Activated naive CD8-positive, alpha-beta T cell treated with anti-CD3 and anti-CD28 coated beads, Interleukin-2, amount 50 U/mL, for 24 hours (primary cell): ENCODE data around the gene TAF11.
"Not testable (repeated sequence)": the region's sequence is repeated elsewhere in the genome, so short reads cannot be mapped to it uniquely, and the experiment has no call there.

ENCODE experiments used
- ATAC-seq: fragments of 150-1000 bp; cut with Tn5 transposase; one replicate; pipeline ENCODE4 v1.10.0; 2021
- DNase-seq: peaks from one replicate; pipeline ENCODE4 v3.0.0; 2021
- H3K27ac Mint-ChIP-seq: one replicate; pipeline ENCODE4 v1.8.0; 2021; ENCODE audit warnings: mild to moderate bottlenecking, mixed read lengths
- H3K27me3 Mint-ChIP-seq: one replicate; pipeline ENCODE4 v1.8.0; 2021; ENCODE audit warnings: mixed read lengths
- H3K36me3 Mint-ChIP-seq: one replicate; pipeline ENCODE4 v1.8.0; 2021; ENCODE audit warnings: low read depth, mixed read lengths
- H3K4me1 Mint-ChIP-seq: one replicate; pipeline ENCODE4 v1.8.0; 2021; ENCODE audit warnings: mixed read lengths
- H3K4me3 Mint-ChIP-seq: one replicate; pipeline ENCODE4 v1.8.0; 2021; ENCODE audit warnings: mild to moderate bottlenecking, moderate library complexity, mixed read lengths
- H3K9me3 Mint-ChIP-seq: one replicate; pipeline ENCODE4 v1.8.0; 2021; ENCODE audit warnings: mixed read lengths

Gene TAF11

GRCh38 chr6:34914358-34914757 lies 26.5 kb upstream of the TAF11 start:
- no peak overlapping the region for H3K4me3 Mint-ChIP-seq
- DNase-seq = no peak
- no peak for ATAC-seq
- H3K36me3 Mint-ChIP-seq = peaks cover 5% of the 10 kb centered on the region
- H3K27me3 Mint-ChIP-seq = peaks cover 2% of the 10 kb centered on the region
- peaks cover 23% of the 10 kb centered on the region for H3K4me1 Mint-ChIP-seq
- H3K27ac Mint-ChIP-seq = no peak overlapping the region
- no peaks in the 10 kb centered on the region for H3K9me3 Mint-ChIP-seq

- Mint-ChIP-seq H3K36me3 (peaks cover under 1% of the 10 kb centered on the region), H3K27me3 (peaks cover 2% of the 10 kb centered on the region), H3K9me3 (no peaks in the 10 kb centered on the region), H3K4me3 (no peak overlapping the region), H3K4me1 (peaks cover 23% of the 10 kb centered on the region), H3K27ac (peak overlapping the region; percentile 73)
- peak; percentile 94 for ATAC-seq
- DNase-seq = peak; percentile 10
Measured at GRCh38 chr6:34912715-34913464, 25.0 kb upstream of the TAF11 start.

GRCh38 chr6:34911822-34912221 lies 24.0 kb upstream of the TAF11 start:
- H3K4me3 Mint-ChIP-seq = no peak overlapping the region
- no peak for DNase-seq
- H3K27me3 Mint-ChIP-seq = peaks cover 2% of the 10 kb centered on the region
- ATAC-seq = no peak
- H3K4me1 Mint-ChIP-seq = peaks cover 23% of the 10 kb centered on the region
- no peaks in the 10 kb centered on the region for H3K36me3 Mint-ChIP-seq
- H3K27ac Mint-ChIP-seq = no peak overlapping the region
- no peaks in the 10 kb centered on the region for H3K9me3 Mint-ChIP-seq

GRCh38 chr6:34909320-34909883 lies 21.6 kb upstream of the TAF11 start:
- Mint-ChIP-seq H3K9me3 (no peaks in the 10 kb centered on the region), H3K4me1 (peaks cover 26% of the 10 kb centered on the region), H3K36me3 (no peaks in the 10 kb centered on the region), H3K27ac (no peak overlapping the region), H3K4me3 (no peak overlapping the region), H3K27me3 (peaks cover 2% of the 10 kb centered on the region)
- ATAC-seq (no peak), DNase-seq (no peak)

GRCh38 chr6:34908194-34908593 lies 20.4 kb upstream of the TAF11 start:
- H3K36me3 Mint-ChIP-seq = no peaks in the 10 kb centered on the region
- H3K4me3 Mint-ChIP-seq = no peak overlapping the region
- H3K9me3 Mint-ChIP-seq = no peaks in the 10 kb centered on the region

GRCh38 chr6:34906826-34907225 lies 19.0 kb upstream of the TAF11 start:
- no peak for DNase-seq
- Mint-ChIP-seq H3K27ac (no peak overlapping the region), H3K9me3 (no peaks in the 10 kb centered on the region), H3K36me3 (no peaks in the 10 kb centered on the region), H3K27me3 (peaks cover 2% of the 10 kb centered on the region), H3K4me1 (peaks cover 7% of the 10 kb centered on the region), H3K4me3 (no peak overlapping the region)
- ATAC-seq = no peak

More at GRCh38 chr6:34908194-34908593, 20.4 kb upstream of the TAF11 start:
- DNase-seq (no peak), ATAC-seq (no peak)
- Mint-ChIP-seq H3K27me3 (peaks cover 2% of the 10 kb centered on the region), H3K27ac (no peak overlapping the region), H3K4me1 (peaks cover 20% of the 10 kb centered on the region)

- Mint-ChIP-seq H3K9me3 (no peaks in the 10 kb centered on the region), H3K27me3 (no peaks in the 10 kb centered on the region), H3K36me3 (no peaks in the 10 kb centered on the region), H3K4me3 (no peak overlapping the region), H3K4me1 (peaks cover 5% of the 10 kb centered on the region), H3K27ac (no peak overlapping the region)
- no peak for ATAC-seq
- DNase-seq = no peak
Measured at GRCh38 chr6:34904990-34905613, 17.3 kb upstream of the TAF11 start.

- DNase-seq = no peak
- Mint-ChIP-seq H3K9me3 (no peaks in the 10 kb centered on the region), H3K27me3 (no peaks in the 10 kb centered on the region), H3K27ac (no peak overlapping the region), H3K36me3 (no peaks in the 10 kb centered on the region), H3K4me3 (no peak overlapping the region), H3K4me1 (peaks cover 5% of the 10 kb centered on the region)
- ATAC-seq = no peak
Measured at GRCh38 chr6:34901930-34902329, 14.1 kb upstream of the TAF11 start.

DNA sequence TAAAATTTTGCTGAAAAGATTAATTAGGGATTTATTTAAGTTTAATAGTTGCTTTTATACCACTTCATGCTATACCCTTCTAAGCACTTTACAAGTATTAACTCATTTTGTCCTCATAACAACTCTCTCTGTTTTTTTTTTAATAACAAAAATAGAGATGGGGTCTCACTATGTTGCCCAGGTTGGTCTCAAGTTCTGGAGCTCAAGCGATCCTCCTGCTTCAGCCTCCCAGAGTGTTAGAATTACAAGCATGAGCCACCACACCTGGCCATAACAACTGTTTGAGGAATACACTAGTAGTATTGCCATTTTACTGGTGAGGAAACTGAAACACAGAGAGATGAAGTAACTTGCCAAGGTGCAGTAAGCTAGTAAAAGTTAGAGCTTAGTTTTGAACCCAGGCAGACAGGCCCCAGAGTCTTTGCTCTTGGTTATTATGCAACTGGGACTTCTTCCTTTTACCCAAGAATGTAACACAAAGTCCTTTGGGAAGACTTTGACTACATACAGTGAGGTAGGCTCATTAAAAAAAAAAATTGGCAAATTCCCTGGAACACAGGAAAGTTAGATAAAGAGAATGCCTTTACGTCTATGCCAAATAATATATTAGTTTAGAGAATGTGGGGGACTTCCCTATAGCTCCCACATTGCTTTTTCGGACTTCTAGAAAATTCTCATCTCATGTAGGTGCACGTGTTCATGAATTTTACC lies 12.6 kb upstream of the TAF11 start:
- Mint-ChIP-seq H3K27ac (no peak overlapping the region), H3K4me1 (peaks cover 5% of the 10 kb centered on the region), H3K36me3 (no peaks in the 10 kb centered on the region), H3K27me3 (no peaks in the 10 kb centered on the region), H3K4me3 (no peak overlapping the region), H3K9me3 (no peaks in the 10 kb centered on the region)
- DNase-seq (no peak), ATAC-seq (no peak)

- DNase-seq, H3K9me3 Mint-ChIP-seq, H3K27me3 Mint-ChIP-seq, H3K36me3 Mint-ChIP-seq, H3K27ac Mint-ChIP-seq, H3K4me1 Mint-ChIP-seq, H3K4me3 Mint-ChIP-seq, ATAC-seq: not testable (repeated sequence)
Measured at GRCh38 chr6:34899748-34900147, 11.9 kb upstream of the TAF11 start.

DNA sequence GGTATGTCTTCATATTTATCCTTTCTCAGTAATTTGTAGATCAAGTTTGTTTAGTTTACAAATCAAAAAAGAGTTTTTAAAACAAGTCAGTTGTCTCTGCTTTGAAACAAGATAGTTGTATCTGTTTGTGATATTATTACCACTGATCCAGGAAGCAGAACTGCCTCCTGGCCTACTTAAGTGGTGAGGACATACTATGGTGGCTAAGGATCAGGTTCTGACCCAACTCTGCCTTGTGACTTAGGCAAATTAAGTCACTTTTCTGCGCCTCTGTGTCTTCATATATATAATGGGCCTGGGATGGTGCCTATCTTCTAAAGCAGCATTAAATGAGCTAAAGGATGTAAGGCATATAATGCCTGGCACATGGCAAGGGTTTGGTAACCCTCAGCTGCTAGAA lies 9.9 kb upstream of the TAF11 start:
- ATAC-seq (no peak), DNase-seq (no peak)
- peaks cover 4% of the 10 kb centered on the region for H3K4me1 Mint-ChIP-seq
- H3K4me3 Mint-ChIP-seq = no peak overlapping the region
- no peaks in the 10 kb centered on the region for H3K27me3 Mint-ChIP-seq
- H3K36me3 Mint-ChIP-seq = no peaks in the 10 kb centered on the region
- H3K9me3 Mint-ChIP-seq = no peaks in the 10 kb centered on the region
- no peak overlapping the region for H3K27ac Mint-ChIP-seq

DNA sequence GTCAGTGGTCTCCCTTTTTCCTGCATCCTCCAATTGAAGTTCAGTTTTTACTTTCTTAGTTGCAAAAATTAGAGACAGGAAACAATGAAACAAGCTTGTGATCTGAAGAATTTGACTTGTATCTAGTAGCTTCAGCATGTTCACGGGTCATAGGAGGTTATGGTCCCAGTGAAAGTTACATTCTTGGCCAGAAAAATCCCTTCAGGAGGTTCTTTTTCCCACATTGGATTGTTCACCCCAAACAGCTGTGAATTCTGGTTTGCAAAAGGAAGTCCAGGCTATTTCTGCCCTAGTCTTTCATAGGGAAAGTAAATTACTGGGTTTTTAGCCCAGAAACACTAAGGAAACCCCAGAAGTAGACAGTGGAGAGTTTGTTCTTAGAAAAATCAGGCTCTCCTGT lies 9.3 kb upstream of the TAF11 start:
- DNase-seq = no peak
- H3K4me1 Mint-ChIP-seq = peaks cover 4% of the 10 kb centered on the region
- no peaks in the 10 kb centered on the region for H3K9me3 Mint-ChIP-seq
- no peaks in the 10 kb centered on the region for H3K36me3 Mint-ChIP-seq
- no peaks in the 10 kb centered on the region for H3K27me3 Mint-ChIP-seq
- no peak for ATAC-seq
- H3K27ac Mint-ChIP-seq = no peak overlapping the region
- no peak overlapping the region for H3K4me3 Mint-ChIP-seq

DNA sequence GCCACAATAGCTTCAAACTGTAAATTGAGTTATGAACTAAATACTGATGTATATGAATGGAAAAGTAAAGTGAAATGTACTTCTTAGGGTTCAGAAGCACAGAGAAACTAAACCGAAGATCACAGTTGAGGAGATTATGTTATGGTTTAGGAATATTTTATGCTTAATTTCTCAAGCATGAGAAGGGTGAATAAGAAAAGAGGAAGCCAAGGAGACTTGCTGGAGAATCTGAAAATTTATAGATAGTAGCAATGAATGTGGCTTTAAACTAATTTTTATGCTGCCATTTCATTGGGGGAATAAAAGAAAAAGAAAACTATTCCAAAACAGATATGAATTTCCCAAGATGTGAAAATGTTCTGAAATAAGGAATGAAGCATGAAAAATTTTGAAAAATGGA lies 6.9 kb upstream of the TAF11 start:
- Mint-ChIP-seq H3K4me1 (peaks cover 12% of the 10 kb centered on the region), H3K27ac (no peak overlapping the region), H3K4me3 (no peak overlapping the region), H3K9me3 (no peaks in the 10 kb centered on the region), H3K27me3 (no peaks in the 10 kb centered on the region), H3K36me3 (no peaks in the 10 kb centered on the region)
- ATAC-seq (no peak), DNase-seq (no peak)

GRCh38 chr6:34891296-34891695 lies 3.5 kb upstream of the TAF11 start:
- peaks cover 4% of the 10 kb centered on the region for H3K36me3 Mint-ChIP-seq
- H3K4me1 Mint-ChIP-seq = peaks cover 28% of the 10 kb centered on the region
- no peaks in the 10 kb centered on the region for H3K9me3 Mint-ChIP-seq
- H3K4me3 Mint-ChIP-seq = peak overlapping the region; percentile 45
- no peaks in the 10 kb centered on the region for H3K27me3 Mint-ChIP-seq
- H3K27ac Mint-ChIP-seq = no peak overlapping the region
- no peak for ATAC-seq
- no peak for DNase-seq

DNA sequence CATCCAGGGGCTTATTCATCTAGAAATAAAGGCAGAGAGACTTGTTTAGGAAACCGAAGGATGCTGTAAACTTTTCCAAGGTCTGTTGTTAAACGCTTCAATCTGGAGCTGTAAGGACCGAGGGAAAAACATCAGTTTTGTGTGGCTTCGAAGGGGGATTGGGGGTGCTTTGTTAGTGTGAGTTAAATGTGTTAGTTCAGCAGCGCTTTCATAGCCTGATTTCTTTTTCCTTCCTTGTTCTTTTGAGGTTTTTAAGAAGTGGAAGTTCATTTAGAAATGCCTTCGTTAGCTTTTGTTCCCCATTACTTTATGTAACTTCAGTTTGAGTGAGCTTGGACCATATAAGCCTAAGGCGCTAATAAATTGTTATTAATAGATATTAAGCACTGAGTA lies 2.7 kb upstream of the TAF11 start:
- Mint-ChIP-seq H3K27me3 (no peaks in the 10 kb centered on the region), H3K4me3 (peak overlapping the region; percentile 100), H3K27ac (peak overlapping the region; percentile 47), H3K4me1 (peaks cover 34% of the 10 kb centered on the region), H3K36me3 (peaks cover 4% of the 10 kb centered on the region), H3K9me3 (no peaks in the 10 kb centered on the region)
- DNase-seq (no peak), ATAC-seq (no peak)
